ENCODE data around the gene ARHGAP24. TPM values are rescaled to one million over a fixed set of nuclear protein-coding genes. Genes with fewer than 3 reads are reported as not detected.
A peak's percentile ranks its signal among the peaks of the same experiment; 100 is the strongest.
"Not testable (repeated sequence)": the region's sequence is repeated elsewhere in the genome, so short reads cannot be mapped to it uniquely, and the experiment has no call there.

Gene ARHGAP24
- total RNA-seq, 1 donor from 2014 or later, result 30.6 TPM

- DNase-seq (ENCODE audit: low read depth in 2 of 2), result no peak
Observed at GRCh38 chr4:85644061-85644460, 169.1 kb downstream of the ARHGAP24 start.

DNA sequence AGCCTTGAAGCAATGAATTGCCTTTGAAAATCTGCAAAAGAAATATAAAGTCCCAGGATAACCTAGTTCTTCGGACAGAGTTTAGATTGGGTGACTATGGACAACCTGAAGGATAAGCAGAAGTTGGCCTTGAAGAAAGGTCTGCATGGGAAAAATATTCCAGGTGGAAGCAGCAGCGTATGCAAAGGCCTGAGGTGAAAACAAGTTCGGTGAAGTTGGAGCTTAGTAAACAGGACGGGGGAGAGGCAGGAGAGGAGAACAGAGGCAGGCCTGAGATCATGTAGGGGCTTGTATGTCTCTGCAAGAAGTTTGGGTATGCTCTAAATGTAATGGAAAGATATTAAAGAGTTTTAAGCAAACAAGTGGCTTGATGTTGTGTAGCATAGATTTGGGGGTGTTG, 176.0 kb downstream of the ARHGAP24 start:
- DNase-seq (ENCODE audit: low read depth in 2 of 2), result no peak

- DNase-seq (ENCODE audit: low read depth in 2 of 2), result no peak
Observed at GRCh38 chr4:85656759-85657505, 182.0 kb downstream of the ARHGAP24 start.

- DNase-seq (ENCODE audit: low read depth in 2 of 2), result no peak
Observed at GRCh38 chr4:85658766-85659439, 184.0 kb downstream of the ARHGAP24 start.

DNA sequence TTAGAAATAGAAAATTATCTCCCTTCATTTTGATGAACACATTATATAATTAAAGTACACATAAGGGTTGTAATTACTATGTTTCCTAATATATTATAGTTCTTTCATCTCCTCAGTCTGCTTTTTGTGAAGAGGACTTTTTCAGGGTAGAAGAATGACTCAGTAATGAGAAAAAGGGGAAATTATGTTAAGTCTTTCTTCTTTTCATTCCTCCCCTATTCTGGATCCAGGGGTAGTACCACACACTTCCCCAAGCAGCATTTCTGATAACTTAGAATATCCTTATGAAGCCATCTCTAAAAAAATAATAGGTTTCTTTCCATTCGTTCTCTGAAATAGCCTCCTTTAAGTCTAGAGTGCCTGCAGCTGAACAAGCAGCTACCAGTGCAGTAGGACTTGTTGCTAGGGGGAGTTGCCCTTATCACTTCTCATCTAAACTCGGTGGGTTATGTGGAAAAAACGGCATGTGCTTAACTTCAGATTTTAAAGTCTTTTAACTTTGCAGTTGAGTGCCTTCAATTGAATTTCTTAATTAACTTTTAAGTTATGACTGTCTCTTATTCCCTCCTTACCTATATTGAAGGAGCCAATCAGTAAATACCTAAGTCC, 184.8 kb downstream of the ARHGAP24 start:
- no peak for DNase-seq (ENCODE audit: low read depth in 2 of 2)

- DNase-seq (ENCODE audit: low read depth in 2 of 2), result not testable (repeated sequence)
Observed at GRCh38 chr4:85666625-85667024, 191.7 kb downstream of the ARHGAP24 start.

- DNase-seq (ENCODE audit: low read depth in 2 of 2), result no peak
Observed at GRCh38 chr4:85669204-85669603, 194.3 kb downstream of the ARHGAP24 start.

DNA sequence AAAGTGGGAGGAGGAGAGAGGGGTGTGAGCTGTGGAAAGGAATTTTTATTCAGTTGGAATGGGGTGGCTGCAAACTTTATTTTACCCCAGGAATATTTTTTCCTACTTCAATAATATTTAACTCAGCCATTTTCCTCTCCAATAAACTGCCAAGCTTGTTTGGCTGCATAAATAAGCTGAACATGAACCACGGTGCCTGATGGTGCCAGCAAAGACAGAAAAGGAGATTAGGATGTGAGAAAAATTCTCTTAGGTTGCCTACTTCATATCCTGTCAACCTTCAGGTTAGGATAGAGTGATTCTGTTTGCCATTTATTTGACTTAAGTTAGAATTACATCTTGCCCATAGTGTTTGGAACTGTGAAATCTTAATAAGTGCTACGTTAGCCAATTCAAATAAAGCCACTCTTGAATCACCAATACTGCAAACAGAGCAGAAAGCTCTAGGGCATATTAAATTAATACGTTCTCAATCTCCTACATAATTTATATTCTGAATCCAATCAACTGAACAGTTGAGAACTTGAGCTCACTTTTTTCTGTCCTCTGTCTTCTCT, 195.1 kb downstream of the ARHGAP24 start:
- no peak for DNase-seq (ENCODE audit: low read depth in 2 of 2)

GRCh38 chr4:85671120-85671519, 196.2 kb downstream of the ARHGAP24 start:
- DNase-seq (ENCODE audit: low read depth in 2 of 2), result no peak

DNA sequence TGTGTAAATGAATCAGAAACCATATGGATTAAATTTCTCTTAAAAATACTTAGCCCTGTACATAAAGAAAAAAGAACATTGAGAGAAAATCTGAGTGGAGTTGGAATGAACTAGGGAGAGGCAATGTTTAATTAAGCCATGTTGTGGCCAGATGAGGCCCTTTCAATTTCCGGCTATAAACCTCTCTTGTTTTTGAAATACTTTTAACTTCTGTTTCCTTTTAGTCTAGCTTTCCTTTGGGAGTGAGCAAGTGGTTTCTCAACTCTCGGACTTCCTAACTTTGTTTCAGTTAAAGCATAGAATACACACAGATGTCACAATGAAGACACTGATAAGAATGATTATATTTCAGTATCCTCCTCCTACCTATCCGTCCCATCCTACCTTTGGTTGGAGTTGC, 197.2 kb downstream of the ARHGAP24 start:
- DNase-seq (ENCODE audit: low read depth in 2 of 2), result no peak

- no peak for DNase-seq (ENCODE audit: low read depth in 2 of 2)
Observed at GRCh38 chr4:85672959-85673358, 198.0 kb downstream of the ARHGAP24 start.

GRCh38 chr4:85673540-85673939, 198.6 kb downstream of the ARHGAP24 start:
- no peak for DNase-seq (ENCODE audit: low read depth in 2 of 2)

GRCh38 chr4:85675076-85676049, 200.4 kb downstream of the ARHGAP24 start:
- DNase-seq (ENCODE audit: low read depth in 2 of 2), result no peak

DNA sequence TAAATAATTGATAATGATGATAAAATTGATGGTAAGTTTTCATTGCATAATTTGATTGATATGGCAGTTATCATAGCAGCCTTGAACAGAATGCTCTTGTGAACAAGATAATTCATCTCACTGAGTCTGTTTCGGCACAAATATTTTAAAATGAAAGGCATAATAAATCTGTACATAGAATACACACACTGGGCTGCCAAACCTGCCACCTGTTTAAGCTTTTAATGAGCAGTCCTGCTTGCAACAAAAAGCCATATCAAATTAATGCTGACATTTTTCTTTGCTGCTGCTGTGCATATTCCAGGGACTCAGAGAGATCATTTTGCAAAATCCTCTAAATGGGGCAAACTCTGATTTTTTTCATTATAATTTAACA, 201.1 kb downstream of the ARHGAP24 start:
- no peak for DNase-seq (ENCODE audit: low read depth in 2 of 2)

DNA sequence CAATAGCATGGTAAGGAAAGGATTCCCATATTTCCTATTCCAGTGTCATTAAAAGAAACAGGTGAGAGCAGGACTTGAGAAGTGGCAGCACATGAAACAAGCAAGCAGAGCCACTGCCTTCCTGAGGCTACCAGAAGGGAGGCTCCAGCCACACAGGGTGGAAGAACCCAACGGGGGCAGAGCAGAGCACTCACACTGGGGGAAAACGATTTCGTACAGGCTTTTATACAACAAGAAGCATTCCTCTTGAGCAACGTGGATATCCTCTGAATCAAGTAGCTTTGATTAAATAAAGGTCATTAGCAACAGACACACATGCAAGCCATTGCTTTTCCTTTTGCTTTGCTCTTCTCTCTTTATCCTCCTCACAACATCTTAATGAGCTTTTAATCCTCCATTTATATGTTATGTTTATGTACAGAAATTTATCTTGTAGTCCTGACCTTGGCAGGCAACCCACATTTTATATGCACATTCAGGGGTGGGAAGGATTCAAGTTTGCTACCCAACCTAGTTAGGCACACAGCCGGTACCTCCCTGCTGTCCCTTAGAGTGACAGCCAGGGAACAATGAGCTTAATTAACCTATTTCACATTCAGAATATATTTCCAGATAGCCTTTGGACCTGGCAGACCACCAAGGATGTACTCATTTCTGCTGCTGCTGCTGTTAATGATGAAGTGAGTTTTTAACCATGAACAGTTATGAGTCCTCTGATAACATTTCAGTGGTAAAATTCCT, 202.1 kb downstream of the ARHGAP24 start:
- peak; percentile 33 to 48 for DNase-seq (ENCODE audit: low read depth in 2 of 2)

- DNase-seq (ENCODE audit: low read depth in 2 of 2), result peak; percentile 2 to 84
Observed at GRCh38 chr4:85681221-85681657, 206.3 kb downstream of the ARHGAP24 start.

GRCh38 chr4:85681921-85682320, 207.0 kb downstream of the ARHGAP24 start:
- no peak for DNase-seq (ENCODE audit: low read depth in 2 of 2)

DNA sequence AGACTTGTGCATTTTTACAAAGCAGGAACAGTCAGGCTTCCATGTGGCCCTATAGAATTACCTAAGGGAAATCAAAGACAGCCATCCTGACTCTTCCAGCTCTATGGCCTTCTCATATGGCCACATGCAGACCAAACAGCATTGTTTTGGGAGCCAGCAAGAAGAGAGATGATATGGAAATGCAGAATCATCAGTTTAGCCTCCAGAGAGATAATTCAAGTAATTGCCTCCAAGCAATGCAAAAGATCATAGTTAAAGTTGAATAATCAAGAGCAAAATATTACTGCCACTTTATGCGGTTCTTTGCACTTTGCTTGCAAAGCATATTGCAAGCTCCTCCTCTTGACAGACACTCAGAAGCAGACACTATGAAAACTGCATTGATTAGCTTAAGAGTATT, 207.4 kb downstream of the ARHGAP24 start:
- DNase-seq (ENCODE audit: low read depth in 2 of 2), result no peak

- no peak for DNase-seq (ENCODE audit: low read depth in 2 of 2)
Observed at GRCh38 chr4:85684676-85685075, 209.7 kb downstream of the ARHGAP24 start.

DNA sequence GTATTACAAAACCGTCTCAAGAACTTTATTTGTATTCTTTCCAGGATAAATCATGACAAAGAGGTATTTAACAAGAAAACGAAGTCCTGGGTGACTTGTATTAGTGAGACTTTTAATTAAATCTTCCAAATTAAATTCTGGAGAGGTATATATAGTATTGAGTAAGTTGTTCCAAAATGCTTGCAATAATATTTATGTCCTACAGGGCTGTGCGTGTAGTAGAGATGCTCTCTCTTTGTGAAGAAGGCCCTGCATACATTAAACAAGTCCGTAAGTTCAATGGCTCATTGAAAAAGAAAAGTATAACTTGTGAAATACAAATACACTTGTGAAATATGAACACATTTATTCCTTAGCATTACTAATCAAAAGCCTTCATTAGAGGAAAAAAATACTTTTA, 211.4 kb downstream of the ARHGAP24 start:
- no peak for DNase-seq (ENCODE audit: low read depth in 2 of 2)

Data from lung microvascular endothelial cell (primary cell).